Right lung (tissue), 10 donors: ENCODE data around the gene TMEM201. TPM values are rescaled to one million over a fixed set of nuclear protein-coding genes. Genes with fewer than 3 reads are reported as not detected.
"Not testable (repeated sequence)": the region's sequence is repeated elsewhere in the genome, so short reads cannot be mapped to it uniquely, and the experiment has no call there.

Experiments used
- DNase-seq, 2 donors: peaks; one replicate each; pipeline ENCODE4 v3.0.0-alpha.2; 2013
- long read RNA-seq, 8 donors: transcript quantifications; one replicate each; lab custom pipeline, GENCODE V29; 2026
- polyA plus RNA-seq, 5 donors: library from polyadenylated mRNA; unstranded; fragments of 120-200 nt; gene quantifications; one replicate each; pipeline versions ENCODE4 v1.2.1 to v1.2.3, GENCODE V29; 2013; ENCODE audit warnings: inconsistent platforms in 1 of 5, low replicate concordance in 1 of 5; ENCODE audit not compliant: insufficient read length in 5 of 5, insufficient read depth in 1 of 5

Gene TMEM201, protein sequence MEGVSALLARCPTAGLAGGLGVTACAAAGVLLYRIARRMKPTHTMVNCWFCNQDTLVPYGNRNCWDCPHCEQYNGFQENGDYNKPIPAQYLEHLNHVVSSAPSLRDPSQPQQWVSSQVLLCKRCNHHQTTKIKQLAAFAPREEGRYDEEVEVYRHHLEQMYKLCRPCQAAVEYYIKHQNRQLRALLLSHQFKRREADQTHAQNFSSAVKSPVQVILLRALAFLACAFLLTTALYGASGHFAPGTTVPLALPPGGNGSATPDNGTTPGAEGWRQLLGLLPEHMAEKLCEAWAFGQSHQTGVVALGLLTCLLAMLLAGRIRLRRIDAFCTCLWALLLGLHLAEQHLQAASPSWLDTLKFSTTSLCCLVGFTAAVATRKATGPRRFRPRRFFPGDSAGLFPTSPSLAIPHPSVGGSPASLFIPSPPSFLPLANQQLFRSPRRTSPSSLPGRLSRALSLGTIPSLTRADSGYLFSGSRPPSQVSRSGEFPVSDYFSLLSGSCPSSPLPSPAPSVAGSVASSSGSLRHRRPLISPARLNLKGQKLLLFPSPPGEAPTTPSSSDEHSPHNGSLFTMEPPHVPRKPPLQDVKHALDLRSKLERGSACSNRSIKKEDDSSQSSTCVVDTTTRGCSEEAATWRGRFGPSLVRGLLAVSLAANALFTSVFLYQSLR
- 10 to 100 TPM; 10.1 to 21.3 (median 16.6) TPM for polyA plus RNA-seq
- long read RNA-seq, donor 1, partial matches to known transcripts: 0 of 3 reads
- long read RNA-seq, donor 1, other reads (novel, unspliced or antisense): 0 of 3 reads
- long read RNA-seq, donor 2, partial matches to known transcripts: 0 of 1 reads
- long read RNA-seq, donor 2, other reads (novel, unspliced or antisense): 0 of 1 reads
- long read RNA-seq, donor 3, partial matches to known transcripts: 0 of 1 reads
- long read RNA-seq, donor 3, other reads (novel, unspliced or antisense): 0 of 1 reads
- long read RNA-seq, donor 4: 0 reads
- long read RNA-seq, donor 5, partial matches to known transcripts: 0 of 1 reads
- long read RNA-seq, donor 5, other reads (novel, unspliced or antisense): 0 of 1 reads
- long read RNA-seq, donor 6, transcript TMEM201-201 (6 exons, 3,851 nt): major isoform, 5 of 5 reads
- long read RNA-seq, donor 6, partial matches to known transcripts: 0 of 5 reads
- long read RNA-seq, donor 6, other reads (novel, unspliced or antisense): 0 of 5 reads
- long read RNA-seq, donor 7: 0 reads
- long read RNA-seq, donor 8, partial matches to known transcripts: 0 of 2 reads
- long read RNA-seq, donor 8, other reads (novel, unspliced or antisense): 0 of 2 reads

- peak; percentile 94 for DNase-seq
Observed at GRCh38 chr1:9588551-9589143, at the start of gene TMEM201. Gene TMEM201 (plus strand): TSS chr1:9588911. CDS start chr1:9588931, 20 bp downstream.

- peak; percentile 98 to 99 for DNase-seq
Observed at GRCh38 chr1:9539165-9539828, 49.4 kb upstream of the TMEM201 start, which contains the start of gene SLC25A33. Gene SLC25A33 (plus strand): TSS chr1:9539465. CDS start chr1:9539692, 227 bp downstream.

- peak; percentile 43 to 60 for DNase-seq
Observed at GRCh38 chr1:9539829-9540550, 48.7 kb upstream of the TMEM201 start.

DNA sequence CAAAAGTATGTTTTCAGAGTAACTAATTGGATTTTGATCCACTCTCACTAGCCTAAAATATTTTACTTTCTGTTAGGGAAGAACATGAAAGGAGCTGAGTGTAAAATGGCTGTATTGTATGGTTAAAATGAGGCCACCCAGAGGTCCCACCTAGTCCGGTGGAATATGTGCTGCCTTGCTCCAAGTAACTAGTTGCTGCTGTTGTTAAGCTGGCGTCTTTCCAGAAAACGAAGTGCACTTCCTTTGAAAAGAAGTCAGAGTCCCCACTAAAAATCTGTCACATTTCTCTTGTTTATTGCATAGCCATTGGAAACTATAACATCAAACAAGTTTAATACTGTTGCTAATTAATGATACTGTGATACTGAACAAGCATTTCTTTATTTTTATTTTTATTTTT, 46.3 kb upstream of the TMEM201 start:
- peak; percentile 62 to 67 for DNase-seq

- DNase-seq: no peak
Observed at GRCh38 chr1:9544926-9545325, 43.8 kb upstream of the TMEM201 start.

DNA sequence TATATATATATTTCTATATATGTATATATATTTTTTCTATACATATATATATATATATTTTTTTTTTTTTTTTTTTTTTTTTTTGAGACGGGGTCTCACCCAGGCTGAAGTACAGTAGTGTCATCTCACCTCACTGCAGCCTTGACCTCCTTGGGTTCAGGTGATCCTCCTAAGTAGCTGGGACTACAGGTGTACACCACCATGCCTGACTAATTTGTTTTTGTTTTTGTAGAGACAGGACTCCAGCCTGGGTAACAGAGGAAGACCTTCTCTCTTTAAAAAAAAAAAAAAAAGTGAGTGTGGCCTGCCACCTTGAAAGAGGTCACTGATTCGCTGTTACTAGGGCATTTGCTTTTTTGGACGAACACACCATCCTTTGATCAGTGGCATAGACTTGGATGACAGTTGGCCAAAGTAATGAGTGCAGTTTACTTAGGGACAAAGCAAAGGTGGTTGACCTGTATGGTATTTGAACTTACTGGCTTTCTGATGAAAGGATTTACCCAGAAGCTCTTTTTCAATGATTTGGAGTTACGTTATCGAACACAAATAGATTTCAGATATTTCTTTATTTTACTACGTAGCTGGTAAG, 38.7 kb upstream of the TMEM201 start:
- DNase-seq: no peak

DNA sequence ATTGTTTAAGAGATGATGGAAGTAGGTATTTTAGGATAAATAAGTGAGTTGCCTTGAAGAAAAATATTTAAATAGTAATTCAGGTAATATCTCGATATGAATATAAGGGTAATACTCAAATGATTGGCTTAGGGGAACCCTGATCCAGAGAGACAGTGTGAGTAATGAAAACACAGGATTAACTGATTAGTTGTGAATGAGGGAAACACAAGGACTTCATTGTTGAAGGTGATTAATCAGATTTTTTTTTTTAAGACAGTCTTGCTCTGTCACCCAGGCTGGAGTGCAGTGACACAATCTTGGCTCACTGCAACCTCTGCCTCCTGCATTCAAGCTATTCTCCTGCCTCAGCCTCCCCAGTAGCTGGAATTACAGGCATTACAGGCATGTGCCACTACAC, 36.7 kb upstream of the TMEM201 start:
- DNase-seq: no peak

- no peak for DNase-seq
Observed at GRCh38 chr1:9553736-9554144, 35.0 kb upstream of the TMEM201 start.

GRCh38 chr1:9555942-9556341, 32.8 kb upstream of the TMEM201 start:
- no peak for DNase-seq

- no peak for DNase-seq
Observed at GRCh38 chr1:9557624-9558023, 31.1 kb upstream of the TMEM201 start.

GRCh38 chr1:9558271-9558945, 30.3 kb upstream of the TMEM201 start:
- DNase-seq: no peak

- DNase-seq: no peak
Observed at GRCh38 chr1:9558946-9559545, 29.7 kb upstream of the TMEM201 start.

DNA sequence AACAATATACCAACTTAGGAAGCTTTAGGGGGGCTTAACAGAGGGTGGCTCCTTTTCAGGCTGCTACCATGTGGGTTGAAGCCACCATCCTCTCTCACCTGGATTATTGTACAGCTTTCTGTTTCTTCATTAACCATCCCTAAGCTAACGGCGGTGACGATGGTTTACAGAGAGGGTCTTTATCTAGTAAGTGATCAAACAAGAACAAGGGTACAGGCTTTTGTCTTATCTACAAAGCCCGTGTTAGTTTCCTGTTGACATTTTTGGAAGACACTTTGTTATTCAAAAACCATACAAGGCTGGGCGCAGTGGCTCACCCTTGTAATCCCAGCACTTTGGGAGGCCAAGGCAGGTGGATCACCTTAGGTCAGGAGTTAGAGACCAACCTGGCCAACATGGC, 29.0 kb upstream of the TMEM201 start:
- no peak for DNase-seq

GRCh38 chr1:9560090-9560489, 28.6 kb upstream of the TMEM201 start:
- DNase-seq: not testable (repeated sequence)

GRCh38 chr1:9561429-9561828, 27.3 kb upstream of the TMEM201 start:
- peak; percentile 83 to 84 for DNase-seq

GRCh38 chr1:9569267-9569666, 19.4 kb upstream of the TMEM201 start:
- DNase-seq: no peak

DNA sequence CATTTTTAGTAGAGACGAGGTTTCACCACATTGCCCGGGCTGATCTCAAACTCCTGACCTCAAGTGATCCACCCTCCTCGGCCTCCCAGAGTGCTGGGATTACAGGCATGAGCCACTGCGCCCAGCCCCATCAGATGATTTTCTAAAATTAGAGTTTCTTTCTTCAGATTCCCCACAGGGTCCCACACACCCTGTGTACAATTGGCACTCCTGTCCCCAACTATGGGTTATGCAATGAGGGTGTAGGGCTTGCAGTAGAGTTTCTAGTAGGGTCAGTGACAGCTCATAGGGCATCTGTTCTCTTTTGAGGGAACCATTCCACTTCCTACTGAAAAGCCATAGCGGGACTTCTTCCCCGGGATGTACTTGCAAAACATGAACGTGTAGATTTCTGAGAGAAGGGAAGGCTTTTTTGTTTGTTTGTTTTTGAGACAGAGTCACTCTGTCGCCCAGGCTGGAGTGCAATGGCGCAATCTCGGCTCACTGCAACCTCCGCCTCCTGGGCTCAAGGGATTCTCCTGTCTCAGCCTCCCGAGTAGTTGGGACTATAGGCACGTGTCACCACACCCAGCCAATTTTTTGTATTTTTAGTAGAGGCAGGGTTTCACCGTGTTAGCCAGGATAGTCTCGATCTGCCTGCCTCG, 17.7 kb upstream of the TMEM201 start:
- not testable (repeated sequence) for DNase-seq

GRCh38 chr1:9573723-9574122, 15.0 kb upstream of the TMEM201 start:
- no peak for DNase-seq
